HCT116 (cell line): ENCODE data around the gene WWTR1.

Experiments used
- ATF3 ChIP-seq: IDR thresholded peaks from 2 replicates; pipeline ENCODE4 v1.6.1; 2012
- EGR1 ChIP-seq: IDR thresholded peaks from 2 replicates; pipeline ENCODE4 v1.6.1; 2012; ENCODE audit warnings: low read depth
- FOSL1 ChIP-seq: IDR thresholded peaks from 2 replicates; pipeline ENCODE4 v1.6.1; 2012; ENCODE audit warnings: low read depth
- JUND ChIP-seq: IDR thresholded peaks from 2 replicates; pipeline ENCODE4 v1.6.1; 2012
- POLR2A ChIP-seq: IDR thresholded peaks from 2 replicates; pipeline ENCODE4 v1.7.0; 2011; ENCODE audit warnings: borderline replicate concordance; ENCODE audit not compliant: insufficient read depth, insufficient read length; ENCODE audit errors: extremely low read depth
- POLR2AphosphoS5 ChIP-seq: IDR thresholded peaks from 2 replicates; pipeline ENCODE4 v1.6.1; 2011; ENCODE audit warnings: mild to moderate bottlenecking, low read depth, low read length, moderate library complexity
- YY1 ChIP-seq: IDR thresholded peaks from 2 replicates; pipeline ENCODE4 v1.6.1; 2011; ENCODE audit warnings: low read length, low read depth, moderate library complexity, mild to moderate bottlenecking; ENCODE audit not compliant: insufficient replicate concordance; ENCODE audit errors: extremely low read depth
- ZNF274 ChIP-seq: fragments of 200-500 bp; sonication (Bioruptor generic); IDR thresholded peaks from 2 replicates; pipeline ENCODE4 v1.6.1; 2014; ENCODE audit warnings: mild to moderate bottlenecking, low read depth, low read length, inconsistent platforms
- TF ChIP-seq, protein P1 (sequence below), 3 experiments: fragments of 200-600 bp in 1 of 3; sonication (generic) in 1 of 3; IDR thresholded peaks in 2 of 3; conservative IDR thresholded peaks in 1 of 3; 2 replicates each; pipeline ENCODE4 v1.5.1; 2012 to 2017; ENCODE audit warnings: low read depth in 2 of 3, low read length in 2 of 3, antibody characterized with exemption in 1 of 3, borderline replicate concordance in 1 of 3, control low read depth in 1 of 3, mild to moderate bottlenecking in 1 of 3, mixed read lengths in 1 of 3, mixed run types in 1 of 3, moderate library complexity in 1 of 3; ENCODE audit not compliant: insufficient read depth in 1 of 3

GRCh38 chr3:149554826-149555225 is 103.0 kb downstream of the WWTR1 start:
- TF ChIP-seq, protein P1, sequence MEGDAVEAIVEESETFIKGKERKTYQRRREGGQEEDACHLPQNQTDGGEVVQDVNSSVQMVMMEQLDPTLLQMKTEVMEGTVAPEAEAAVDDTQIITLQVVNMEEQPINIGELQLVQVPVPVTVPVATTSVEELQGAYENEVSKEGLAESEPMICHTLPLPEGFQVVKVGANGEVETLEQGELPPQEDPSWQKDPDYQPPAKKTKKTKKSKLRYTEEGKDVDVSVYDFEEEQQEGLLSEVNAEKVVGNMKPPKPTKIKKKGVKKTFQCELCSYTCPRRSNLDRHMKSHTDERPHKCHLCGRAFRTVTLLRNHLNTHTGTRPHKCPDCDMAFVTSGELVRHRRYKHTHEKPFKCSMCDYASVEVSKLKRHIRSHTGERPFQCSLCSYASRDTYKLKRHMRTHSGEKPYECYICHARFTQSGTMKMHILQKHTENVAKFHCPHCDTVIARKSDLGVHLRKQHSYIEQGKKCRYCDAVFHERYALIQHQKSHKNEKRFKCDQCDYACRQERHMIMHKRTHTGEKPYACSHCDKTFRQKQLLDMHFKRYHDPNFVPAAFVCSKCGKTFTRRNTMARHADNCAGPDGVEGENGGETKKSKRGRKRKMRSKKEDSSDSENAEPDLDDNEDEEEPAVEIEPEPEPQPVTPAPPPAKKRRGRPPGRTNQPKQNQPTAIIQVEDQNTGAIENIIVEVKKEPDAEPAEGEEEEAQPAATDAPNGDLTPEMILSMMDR (IDR thresholded peaks at IDR 0.05 in 2 of 3, conservative IDR thresholded peaks at IDR 0.05 in 1 of 3; ENCODE audit: borderline replicate concordance in 1 of 3, insufficient read depth in 1 of 3, low read depth in 2 of 3, low read length in 2 of 3), result no peak
- peak; percentile 82 for TF ChIP-seq FOSL1
- no peak for TF ChIP-seq POLR2AphosphoS5
- TF ChIP-seq ATF3, result no peak
- TF ChIP-seq ZNF274, result no peak
- no peak for TF ChIP-seq POLR2A
- TF ChIP-seq JUND, result peak; percentile 76
- TF ChIP-seq YY1, result no peak
- TF ChIP-seq EGR1, result no peak
